T-helper 17 cell (primary cell): ENCODE results near the gene NR2C2AP. TPM values are rescaled to one million over a fixed set of nuclear protein-coding genes. Genes with fewer than 3 reads are reported as not detected.
"Not testable (repeated sequence)": the region's sequence is repeated elsewhere in the genome, so short reads cannot be mapped to it uniquely, and the experiment has no call there.

Source experiments
- ATAC-seq: fragments of 150-1000 bp; cut with Tn5 transposase; 2 replicates; pipeline ENCODE4 v1.10.0; 2021; ENCODE audit warnings: mild to moderate bottlenecking, moderate library complexity
- DNase-seq, 3 donors: peaks; one replicate each; pipeline versions ENCODE4 v3.0.0 to v3.0.0-alpha.2; 2020 to 2021
- H3K9me3 ChIP-seq: one replicate; pipeline ENCODE4 v1.7.0; 2013; ENCODE audit warnings: low read length, mild to moderate bottlenecking; ENCODE audit not compliant: control insufficient read depth, poor library complexity, severe bottlenecking
- H3K27ac Mint-ChIP-seq: one replicate; pipeline ENCODE4 v1.8.0; 2022; ENCODE audit warnings: mild to moderate bottlenecking, moderate library complexity, mixed read lengths
- H3K27me3 Mint-ChIP-seq: one replicate; pipeline ENCODE4 v1.8.0; 2022; ENCODE audit warnings: mixed read lengths
- H3K36me3 Mint-ChIP-seq: one replicate; pipeline ENCODE4 v1.8.0; 2022; ENCODE audit warnings: low read depth, mixed read lengths
- H3K4me1 Mint-ChIP-seq: one replicate; pipeline ENCODE4 v1.8.0; 2022; ENCODE audit warnings: mild to moderate bottlenecking, mixed read lengths
- H3K4me3 Mint-ChIP-seq: one replicate; pipeline ENCODE4 v1.8.0; 2022; ENCODE audit warnings: mild to moderate bottlenecking, moderate library complexity, mixed read lengths
- total RNA-seq, 4 donors: library from RNA in 2 of 4; stranded (reverse) in 2 of 4; gene quantifications; one replicate each; pipeline ENCODE4 v1.2.3 and lab custom pipeline; 2022 to 2026

NR2C2AP gene
- total RNA-seq, 2 donors from 2014 or later: 15.0 to 17.3 TPM

GRCh38 chr19:19186742-19187141, 16.5 kb downstream of the NR2C2AP start:
- Mint-ChIP-seq H3K4me3 (no peak overlapping the region), H3K27ac (no peak overlapping the region)
- no peak for ATAC-seq

GRCh38 chr19:19185853-19186740, 17.1 kb downstream of the NR2C2AP start:
- H3K9me3 ChIP-seq: no peaks in the 10 kb centered on the region
- DNase-seq (peak; percentile 43 to 54 (median 49)), ATAC-seq (peak; percentile 89)
- Mint-ChIP-seq H3K36me3 (peaks cover 3% of the 10 kb centered on the region), H3K27me3 (no peaks in the 10 kb centered on the region), H3K4me3 (peak overlapping the region; percentile 19), H3K4me1 (peaks cover 27% of the 10 kb centered on the region), H3K27ac (no peak overlapping the region)

More at GRCh38 chr19:19186742-19187141, 16.5 kb downstream of the NR2C2AP start:
- peaks cover 28% of the 10 kb centered on the region for H3K4me1 Mint-ChIP-seq
- no peak for DNase-seq
- H3K27me3 Mint-ChIP-seq: no peaks in the 10 kb centered on the region
- no peaks in the 10 kb centered on the region for H3K9me3 ChIP-seq
- H3K36me3 Mint-ChIP-seq: peaks cover 3% of the 10 kb centered on the region

GRCh38 chr19:19181488-19181998, 21.7 kb downstream of the NR2C2AP start:
- ATAC-seq (no peak), DNase-seq (no peak)
- no peaks in the 10 kb centered on the region for H3K27me3 Mint-ChIP-seq
- peaks cover 14% of the 10 kb centered on the region for H3K4me1 Mint-ChIP-seq
- no peak overlapping the region for H3K4me3 Mint-ChIP-seq
- peaks cover 3% of the 10 kb centered on the region for H3K36me3 Mint-ChIP-seq
- H3K9me3 ChIP-seq: no peaks in the 10 kb centered on the region
- no peak overlapping the region for H3K27ac Mint-ChIP-seq

- H3K27me3 Mint-ChIP-seq: no peaks in the 10 kb centered on the region
- ATAC-seq: no peak
- H3K36me3 Mint-ChIP-seq: peaks cover 3% of the 10 kb centered on the region
- DNase-seq: no peak
- H3K27ac Mint-ChIP-seq: no peak overlapping the region
- H3K9me3 ChIP-seq: no peaks in the 10 kb centered on the region
- peaks cover 11% of the 10 kb centered on the region for H3K4me1 Mint-ChIP-seq
- H3K4me3 Mint-ChIP-seq: no peak overlapping the region
These were observed 23.4 kb downstream of the NR2C2AP start for GRCh38 chr19:19179548-19180441.

- no peaks in the 10 kb centered on the region for H3K36me3 Mint-ChIP-seq
- ATAC-seq: no peak
- no peaks in the 10 kb centered on the region for H3K9me3 ChIP-seq
- no peak overlapping the region for H3K4me3 Mint-ChIP-seq
- DNase-seq: no peak
- H3K27ac Mint-ChIP-seq: peak overlapping the region; percentile 87
- H3K27me3 Mint-ChIP-seq: no peaks in the 10 kb centered on the region
- H3K4me1 Mint-ChIP-seq: peaks cover 6% of the 10 kb centered on the region
These were observed 26.3 kb downstream of the NR2C2AP start for GRCh38 chr19:19176950-19177349.

DNA sequence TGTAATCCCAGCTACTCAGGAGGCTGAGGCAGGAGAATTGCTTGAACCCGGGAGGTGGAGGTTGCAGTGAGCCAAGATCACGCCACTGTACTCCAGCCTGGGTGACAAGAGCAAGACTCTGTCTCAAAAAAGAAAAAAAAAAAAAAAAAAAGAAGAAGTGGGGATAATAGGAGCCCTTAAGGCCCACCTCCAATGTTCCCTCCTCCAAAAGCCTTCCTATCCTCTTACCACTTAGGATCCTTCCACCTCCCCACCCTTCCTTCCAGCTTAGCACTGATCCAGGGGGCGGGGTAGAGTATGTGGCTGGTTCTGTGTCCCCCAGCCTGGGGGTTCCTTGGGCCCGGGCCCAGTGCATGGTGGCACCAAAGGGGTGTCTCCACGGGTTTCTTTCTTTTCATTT, 30.0 kb downstream of the NR2C2AP start:
- ATAC-seq, H3K27me3 Mint-ChIP-seq, H3K27ac Mint-ChIP-seq, DNase-seq, H3K36me3 Mint-ChIP-seq, H3K9me3 ChIP-seq, H3K4me3 Mint-ChIP-seq: not testable (repeated sequence)
- H3K4me1 Mint-ChIP-seq: peaks cover 14% of the 10 kb centered on the region

DNA sequence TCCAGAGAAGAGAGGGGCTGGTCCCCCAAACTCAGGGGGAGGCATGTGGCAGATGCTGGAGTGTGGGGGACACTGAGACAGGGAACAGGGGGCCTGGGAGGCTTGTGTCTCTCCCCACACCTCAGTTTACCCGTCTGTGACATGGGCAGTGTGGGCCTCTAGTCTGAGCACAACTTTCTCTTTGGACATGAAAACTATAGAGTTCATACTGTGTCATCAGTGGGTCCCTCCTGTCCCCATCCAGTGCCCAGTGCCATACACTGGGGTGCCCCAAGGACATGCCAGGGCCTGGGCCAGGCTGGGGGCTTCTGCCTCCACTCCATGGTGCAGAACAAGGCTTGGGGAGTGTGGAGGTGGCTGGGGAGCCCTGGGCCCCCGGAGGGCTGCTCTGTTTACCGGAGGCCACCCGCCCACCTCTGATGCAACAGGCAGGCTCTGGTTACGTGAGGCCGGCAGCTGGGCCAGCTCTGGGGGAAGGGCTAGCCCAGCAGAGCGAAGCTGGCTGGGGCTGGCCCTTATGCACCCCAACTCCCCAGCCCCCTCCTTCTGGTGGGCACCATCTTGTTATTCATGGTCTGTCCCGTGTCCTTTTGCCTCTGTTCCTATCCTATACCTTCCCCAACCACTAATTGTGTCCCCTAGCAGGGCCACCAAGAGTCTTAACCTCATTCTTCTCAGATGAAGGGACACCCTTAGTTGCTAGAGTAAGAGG, 31.2 kb downstream of the NR2C2AP start:
- no peak overlapping the region for H3K4me3 Mint-ChIP-seq
- no peak for DNase-seq
- ATAC-seq: no peak
- peaks cover 14% of the 10 kb centered on the region for H3K4me1 Mint-ChIP-seq
- H3K27me3 Mint-ChIP-seq: peaks cover 6% of the 10 kb centered on the region
- no peaks in the 10 kb centered on the region for H3K9me3 ChIP-seq
- H3K27ac Mint-ChIP-seq: peak overlapping the region; percentile 8
- H3K36me3 Mint-ChIP-seq: peaks cover 2% of the 10 kb centered on the region

- Mint-ChIP-seq H3K27ac (peak overlapping the region; percentile 8), H3K4me1 (peaks cover 14% of the 10 kb centered on the region), H3K27me3 (peaks cover 6% of the 10 kb centered on the region), H3K4me3 (peak overlapping the region; percentile 65), H3K36me3 (peaks cover 2% of the 10 kb centered on the region)
- no peaks in the 10 kb centered on the region for H3K9me3 ChIP-seq
- DNase-seq (no peak), ATAC-seq (no peak)
These were observed 32.1 kb downstream of the NR2C2AP start for GRCh38 chr19:19170873-19171672.

GRCh38 chr19:19170053-19170872, 33.0 kb downstream of the NR2C2AP start, which contains the start of gene MEF2B:
Gene MEF2B, minus strand, starts transcription at chr19:19170263. Its CDS starts 19,528 bp downstream, at chr19:19150735.
- peak within 1 kb of the TSS; percentile 78 for H3K4me3 Mint-ChIP-seq
- H3K27me3 Mint-ChIP-seq: peaks cover 6% of the 10 kb centered on the region
- peaks cover 2% of the 10 kb centered on the region for H3K36me3 Mint-ChIP-seq
- peaks cover 14% of the 10 kb centered on the region for H3K4me1 Mint-ChIP-seq
- DNase-seq (peak; percentile 66 to 71 (median 66)), ATAC-seq (peak; percentile 97)
- H3K9me3 ChIP-seq: no peaks in the 10 kb centered on the region
- no peak within 1 kb of the TSS for H3K27ac Mint-ChIP-seq

DNA sequence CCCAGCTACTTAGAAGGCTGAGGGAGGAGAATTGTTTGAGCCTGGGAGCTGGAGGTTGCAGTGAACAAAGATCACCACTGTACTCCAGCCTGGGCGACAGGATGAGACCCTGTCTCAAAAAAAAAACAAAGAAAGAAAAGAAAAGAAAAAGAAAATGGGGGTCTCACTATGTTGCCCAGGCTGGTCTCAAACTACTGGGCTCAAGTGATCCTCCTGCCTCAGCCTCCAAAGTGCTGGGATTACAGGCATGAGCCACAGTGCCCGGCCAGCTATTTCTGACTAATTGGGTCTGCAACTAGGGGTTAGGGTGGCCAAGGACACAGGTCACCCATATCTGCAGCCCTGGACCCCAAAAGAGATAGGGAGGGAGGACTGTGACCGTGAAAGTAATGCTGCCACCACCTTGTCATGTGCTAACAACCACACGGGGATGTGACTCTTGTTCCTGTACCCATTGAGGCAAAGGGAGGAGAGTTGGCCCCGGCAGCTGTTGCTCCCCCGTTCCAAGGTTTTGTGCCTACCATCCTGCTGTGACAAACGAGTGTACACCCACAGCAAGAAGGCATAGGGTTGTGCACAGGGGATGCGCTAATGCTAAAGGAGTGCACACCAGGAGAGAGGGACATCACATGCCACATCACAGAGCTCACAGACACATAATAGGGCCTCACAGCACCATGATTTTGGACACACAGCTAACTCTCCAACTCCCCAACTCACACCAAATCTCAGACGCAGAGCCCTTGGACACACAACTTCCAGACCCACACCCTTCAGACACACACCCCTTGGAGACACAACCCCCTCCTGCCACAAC, 33.8 kb downstream of the NR2C2AP start:
- H3K4me1 Mint-ChIP-seq: peaks cover 14% of the 10 kb centered on the region
- peaks cover 2% of the 10 kb centered on the region for H3K36me3 Mint-ChIP-seq
- no peaks in the 10 kb centered on the region for H3K9me3 ChIP-seq
- DNase-seq (no peak), ATAC-seq (no peak)
- peak overlapping the region; percentile 78 for H3K4me3 Mint-ChIP-seq
- H3K27me3 Mint-ChIP-seq: peaks cover 6% of the 10 kb centered on the region
- no peak overlapping the region for H3K27ac Mint-ChIP-seq

DNA sequence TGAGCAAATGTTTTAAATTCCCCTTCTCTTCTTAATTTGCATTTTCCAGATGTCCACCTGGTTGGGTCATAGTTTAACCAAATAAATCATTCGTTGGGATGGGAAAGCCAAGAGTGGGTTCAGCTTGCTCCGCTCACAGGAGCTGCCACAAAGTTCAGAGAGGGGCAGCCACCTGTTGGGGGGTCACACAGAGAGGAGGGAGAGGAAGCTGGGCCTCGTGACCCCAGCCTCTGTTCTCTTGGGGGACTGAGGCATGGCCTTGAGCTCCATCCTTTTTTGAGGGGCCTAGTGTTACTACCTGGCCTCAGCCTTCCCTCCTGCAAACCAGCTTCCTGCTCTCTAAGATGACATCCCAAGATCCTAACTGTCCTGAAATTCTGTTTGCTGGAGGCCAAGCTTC, 35.6 kb downstream of the NR2C2AP start:
- DNase-seq (no peak), ATAC-seq (no peak)
- no peak overlapping the region for H3K27ac Mint-ChIP-seq
- peaks cover 2% of the 10 kb centered on the region for H3K36me3 Mint-ChIP-seq
- H3K4me3 Mint-ChIP-seq: no peak overlapping the region
- H3K9me3 ChIP-seq: no peaks in the 10 kb centered on the region
- H3K27me3 Mint-ChIP-seq: peaks cover 6% of the 10 kb centered on the region
- H3K4me1 Mint-ChIP-seq: peaks cover 14% of the 10 kb centered on the region
